ENCODE measurements around the gene DPH5.
"Not testable (repeated sequence)": the region's sequence is repeated elsewhere in the genome, so short reads cannot be mapped to it uniquely, and the experiment has no call there.

DPH5 gene

GRCh38 chr1:100982793-100983192, 42.8 kb downstream of the DPH5 start:
- no peak for DNase-seq (ENCODE audit: low read depth)

- DNase-seq (ENCODE audit: low read depth): no peak
Observed at GRCh38 chr1:100979631-100980030, 46.0 kb downstream of the DPH5 start.

GRCh38 chr1:100976936-100977335, 48.6 kb downstream of the DPH5 start:
- DNase-seq (ENCODE audit: low read depth): no peak

GRCh38 chr1:100972185-100972584, 53.4 kb downstream of the DPH5 start:
- DNase-seq (ENCODE audit: low read depth): no peak

- no peak for DNase-seq (ENCODE audit: low read depth)
Observed at GRCh38 chr1:100971021-100971420, 54.6 kb downstream of the DPH5 start.

GRCh38 chr1:100969327-100969726, 56.3 kb downstream of the DPH5 start:
- no peak for DNase-seq (ENCODE audit: low read depth)

- DNase-seq (ENCODE audit: low read depth): no peak
Observed at GRCh38 chr1:100968621-100969020, 57.0 kb downstream of the DPH5 start.

- no peak for DNase-seq (ENCODE audit: low read depth)
Observed at GRCh38 chr1:100960098-100960497, 65.5 kb downstream of the DPH5 start.

GRCh38 chr1:100959502-100960060, 66.0 kb downstream of the DPH5 start:
- DNase-seq (ENCODE audit: low read depth): no peak

GRCh38 chr1:100955322-100955721, 70.3 kb downstream of the DPH5 start:
- no peak for DNase-seq (ENCODE audit: low read depth)

- no peak for DNase-seq (ENCODE audit: low read depth)
Observed at GRCh38 chr1:100953960-100954730, 71.4 kb downstream of the DPH5 start.

GRCh38 chr1:100952970-100953369, 72.6 kb downstream of the DPH5 start:
- DNase-seq (ENCODE audit: low read depth): peak; percentile 11

- no peak for DNase-seq (ENCODE audit: low read depth)
Observed at GRCh38 chr1:100952104-100952745, 73.4 kb downstream of the DPH5 start.

GRCh38 chr1:100950781-100951180, 74.8 kb downstream of the DPH5 start:
- DNase-seq (ENCODE audit: low read depth): no peak

- no peak for DNase-seq (ENCODE audit: low read depth)
Observed at GRCh38 chr1:100950337-100950736, 75.2 kb downstream of the DPH5 start.

- not testable (repeated sequence) for DNase-seq (ENCODE audit: low read depth)
Observed at GRCh38 chr1:100949515-100950158, 75.9 kb downstream of the DPH5 start.

GRCh38 chr1:100948721-100949405, 76.7 kb downstream of the DPH5 start:
- not testable (repeated sequence) for DNase-seq (ENCODE audit: low read depth)

GRCh38 chr1:100947816-100948215, 77.8 kb downstream of the DPH5 start:
- not testable (repeated sequence) for DNase-seq (ENCODE audit: low read depth)

GRCh38 chr1:100946064-100946463, 79.5 kb downstream of the DPH5 start:
- not testable (repeated sequence) for DNase-seq (ENCODE audit: low read depth)

- no peak for DNase-seq (ENCODE audit: low read depth)
Observed at GRCh38 chr1:100943533-100943932, 82.1 kb downstream of the DPH5 start.

- DNase-seq (ENCODE audit: low read depth): no peak
Observed at GRCh38 chr1:100942304-100943046, 83.1 kb downstream of the DPH5 start.

Data from activated T-cell treated with anti-CD3 and anti-CD28 coated beads for 24 hours (primary cell).